GM12872 (cell line): ENCODE data around the gene NDRG3.

Experiments
- CTCF ChIP-seq: IDR thresholded peaks from 3 replicates; pipeline ENCODE4 v1.5.1; 2011; ENCODE audit warnings: low read depth, mild to moderate bottlenecking, low read length, moderate library complexity; ENCODE audit not compliant: insufficient read depth

Gene NDRG3

GRCh38 chr20:36642136-36642535, 103.8 kb downstream of the NDRG3 start:
- TF ChIP-seq CTCF: no peak

DNA sequence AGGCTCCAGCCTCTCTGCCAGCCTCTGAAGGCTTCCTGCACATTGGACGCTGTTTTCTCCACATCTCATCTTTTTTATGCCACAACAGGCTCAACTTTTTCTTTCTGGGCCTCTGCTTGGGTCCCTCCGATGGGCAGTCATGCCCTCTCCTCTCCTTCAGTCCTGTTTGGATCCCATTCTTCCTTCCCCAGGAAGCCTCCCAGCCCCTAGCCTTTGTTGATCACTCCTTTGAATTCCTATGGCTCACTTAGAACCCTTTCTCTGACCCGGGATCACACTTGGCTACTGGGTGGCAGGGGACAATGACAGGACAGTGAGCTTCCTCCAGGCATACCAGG, 104.4 kb downstream of the NDRG3 start:
- TF ChIP-seq CTCF: no peak

- no peak for TF ChIP-seq CTCF
Measured at GRCh38 chr20:36634342-36634741, 111.5 kb downstream of the NDRG3 start.

DNA sequence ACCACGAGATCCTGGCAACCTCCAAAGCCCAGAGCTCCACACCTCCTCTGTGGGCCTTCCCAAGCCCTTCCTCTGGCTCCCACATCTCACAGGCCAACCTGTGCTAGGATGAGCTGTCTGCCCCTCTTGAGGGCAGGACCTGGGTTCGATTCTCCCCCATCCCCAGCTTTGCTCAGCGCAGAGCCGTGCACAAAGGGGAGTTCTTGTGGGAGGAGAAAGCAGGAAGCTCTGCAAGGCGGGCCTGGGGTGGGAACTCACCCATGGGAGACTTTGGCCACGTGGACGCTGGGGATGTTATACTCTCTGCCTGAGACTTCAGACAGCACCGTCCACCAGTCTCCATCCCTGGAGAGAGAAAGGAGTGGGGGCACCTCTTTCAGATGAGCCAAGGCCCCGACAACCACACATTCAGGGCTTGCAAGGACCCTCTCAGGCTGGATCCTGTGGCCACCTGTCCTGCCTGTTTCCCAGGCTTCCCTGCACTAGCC, 112.6 kb downstream of the NDRG3 start:
- TF ChIP-seq CTCF: no peak

- TF ChIP-seq CTCF: no peak
Measured at GRCh38 chr20:36632487-36633284, 113.2 kb downstream of the NDRG3 start.

DNA sequence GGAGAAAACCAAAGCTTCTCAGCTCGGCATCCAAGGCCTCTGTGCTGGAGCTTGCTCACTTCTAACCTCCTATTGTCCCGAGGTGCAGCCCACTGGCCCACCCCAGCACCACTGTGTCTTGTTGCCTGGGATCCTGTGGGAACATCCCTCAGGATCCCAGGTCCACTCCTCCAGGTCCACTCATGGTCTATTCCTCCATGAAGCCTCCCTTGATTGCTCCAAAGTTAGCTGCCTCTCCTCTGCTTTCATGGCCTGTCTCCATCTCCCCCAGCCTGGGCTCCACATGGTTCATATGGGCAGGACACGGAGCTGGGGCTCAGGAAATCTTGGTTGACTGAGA, 113.8 kb downstream of the NDRG3 start:
- TF ChIP-seq CTCF: no peak

- no peak for TF ChIP-seq CTCF
Measured at GRCh38 chr20:36631646-36632045, 114.2 kb downstream of the NDRG3 start.
